Dedifferentiated amniotic fluid mesenchymal stem cell (primary cell): ENCODE results near the gene KLK1.
"Not testable (repeated sequence)": the region's sequence is repeated elsewhere in the genome, so short reads cannot be mapped to it uniquely, and the experiment has no call there.

Experiments
- DNase-seq: peaks from one replicate; pipeline ENCODE4 v3.0.0-alpha.2; 2016; ENCODE audit errors: extremely low spot score

KLK1 gene

DNA sequence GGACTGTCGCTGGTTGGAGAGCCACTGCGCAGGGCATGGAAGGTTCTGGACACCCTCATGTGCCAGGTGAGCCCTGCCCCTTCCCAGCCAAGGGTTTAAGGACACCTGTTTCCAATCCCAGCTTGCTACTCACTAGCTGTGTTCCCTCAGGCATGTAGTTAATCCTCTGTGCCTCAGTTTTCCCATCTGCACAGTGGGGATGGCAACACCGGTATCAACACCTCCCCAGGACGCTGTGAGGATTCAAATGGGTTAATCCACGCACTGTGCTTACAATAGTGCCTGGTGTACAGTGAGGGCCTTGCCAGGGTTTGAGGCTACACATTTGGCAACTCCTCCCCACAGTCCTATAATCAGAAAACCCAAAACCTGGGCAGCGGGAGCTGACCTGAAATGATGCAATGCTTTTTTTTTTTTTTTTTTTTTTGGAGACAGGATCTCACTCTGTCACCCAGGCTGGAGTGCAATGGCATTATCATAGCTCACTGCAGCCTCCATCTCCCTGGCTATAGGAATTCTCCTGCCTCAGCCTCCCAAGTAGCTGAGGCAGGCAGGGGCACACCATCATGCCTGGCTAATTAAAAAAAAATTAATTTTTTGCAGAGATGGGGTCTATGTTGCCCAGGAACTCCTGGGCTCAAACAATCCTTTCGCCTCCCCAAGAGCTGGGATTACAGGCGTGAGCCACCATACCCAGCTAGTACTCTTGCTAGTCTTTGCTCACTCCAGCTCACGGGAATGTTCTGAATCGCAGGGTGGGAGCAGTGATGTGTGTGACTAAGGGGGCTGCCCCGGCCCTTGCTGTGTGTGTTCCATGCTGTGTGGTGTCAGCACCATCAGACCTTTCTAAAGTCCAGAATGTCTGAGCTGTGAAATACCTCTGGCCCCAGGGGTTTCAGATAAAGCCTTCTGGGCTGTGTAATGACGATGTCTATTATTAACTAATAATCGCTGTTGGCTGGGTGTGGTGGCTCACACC, 31.0 kb downstream of the KLK1 start:
- no peak for DNase-seq

DNA sequence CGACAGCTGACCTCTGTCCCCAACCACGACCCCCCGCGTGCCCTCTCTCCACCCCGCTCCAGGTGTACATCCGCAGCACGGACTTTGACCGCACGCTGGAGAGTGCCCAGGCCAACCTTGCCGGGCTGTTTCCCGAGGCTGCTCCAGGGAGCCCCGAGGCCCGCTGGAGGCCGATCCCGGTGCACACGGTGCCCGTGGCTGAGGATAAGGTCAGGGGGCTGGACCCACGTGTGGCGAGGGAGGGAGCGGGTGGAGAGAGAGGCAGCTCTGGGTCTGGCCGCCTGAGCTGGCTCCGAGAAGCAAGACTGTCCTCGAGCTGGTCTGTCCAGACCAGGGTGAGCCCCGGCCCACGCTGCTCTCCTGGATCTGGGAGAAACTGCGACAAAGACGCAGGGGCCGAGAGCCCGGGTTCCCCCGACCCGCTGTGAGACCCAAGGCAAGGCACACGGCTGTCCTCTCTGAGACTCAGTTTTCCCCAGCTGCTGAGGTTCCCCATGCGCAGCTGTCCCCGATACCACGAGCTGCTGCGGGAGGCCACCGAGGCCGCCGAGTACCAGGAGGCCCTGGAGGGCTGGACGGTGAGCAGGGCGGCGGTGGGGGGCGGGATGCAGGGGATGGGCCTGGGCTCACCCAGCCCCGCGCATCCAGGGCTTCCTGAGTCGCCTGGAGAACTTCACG, 31.9 kb downstream of the KLK1 start:
- no peak for DNase-seq

DNA sequence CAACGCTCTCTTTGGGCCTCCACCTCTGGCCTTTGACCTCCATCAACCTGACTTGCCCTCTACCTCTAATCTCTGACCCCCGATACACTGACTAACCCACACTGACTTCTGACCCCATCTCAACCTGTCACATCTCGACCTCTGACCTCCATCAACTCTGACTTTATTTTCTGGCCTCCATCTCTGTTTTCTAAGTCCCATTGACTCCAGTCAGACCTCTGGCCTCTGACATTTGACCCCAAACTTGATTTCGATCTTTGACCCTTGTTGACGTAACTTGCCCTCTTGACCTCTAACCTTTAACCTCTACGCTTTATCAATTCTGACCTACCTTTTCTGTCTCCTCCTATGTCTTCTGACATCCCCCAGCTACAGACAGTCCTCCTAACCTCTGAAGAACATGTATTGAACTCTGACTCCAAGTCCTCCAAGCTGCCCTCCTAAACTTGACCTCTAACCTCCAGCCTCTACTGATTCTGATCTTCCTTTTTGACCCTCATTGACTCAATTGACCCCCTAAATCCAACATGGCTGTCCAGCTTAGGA, 32.6 kb downstream of the KLK1 start:
- DNase-seq: no peak

DNA sequence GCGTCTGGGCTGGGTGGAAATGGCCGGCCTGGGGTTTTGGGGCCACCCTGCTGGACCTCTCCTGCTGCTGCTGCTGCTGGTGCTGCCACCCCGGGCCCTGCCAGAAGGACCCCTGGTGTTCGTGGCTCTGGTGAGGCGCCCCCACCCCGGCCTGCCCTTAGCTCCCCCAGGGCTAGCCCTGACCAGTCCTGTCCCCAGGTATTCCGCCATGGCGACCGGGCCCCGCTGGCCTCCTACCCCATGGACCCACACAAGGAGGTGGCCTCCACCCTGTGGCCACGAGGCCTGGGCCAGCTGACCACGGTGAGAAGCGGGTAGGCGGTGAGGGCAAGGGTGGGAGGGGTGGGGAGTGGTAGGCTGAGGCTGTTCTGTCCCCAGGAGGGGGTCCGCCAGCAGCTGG, 33.2 kb downstream of the KLK1 start, which contains the start of gene ACP4:
ACP4 (plus strand) TSS at position 20 of the 400 bp plus-strand sequence; CDS start at position 20, 0 bp downstream.
- DNase-seq: no peak

DNA sequence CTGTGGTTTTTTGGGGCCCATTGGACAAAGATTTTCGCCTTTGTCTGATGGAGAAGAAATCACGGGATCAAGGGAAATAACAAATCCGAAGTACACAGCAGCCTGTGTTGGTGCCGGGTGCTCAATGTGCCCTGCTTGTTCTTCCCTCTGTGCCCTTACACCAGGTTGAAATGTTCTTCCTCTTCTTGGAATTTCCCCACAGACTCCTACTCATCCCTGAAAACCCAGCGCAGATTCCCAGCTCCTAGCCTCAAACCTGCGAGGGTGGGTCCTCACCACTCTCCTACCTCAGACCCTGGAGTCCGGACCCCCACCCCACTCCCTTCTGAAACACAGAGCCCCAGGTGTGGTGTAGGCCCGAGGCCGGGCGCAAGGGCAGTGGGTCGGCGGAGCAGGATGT, 38.3 kb downstream of the KLK1 start:
- DNase-seq: no peak

DNA sequence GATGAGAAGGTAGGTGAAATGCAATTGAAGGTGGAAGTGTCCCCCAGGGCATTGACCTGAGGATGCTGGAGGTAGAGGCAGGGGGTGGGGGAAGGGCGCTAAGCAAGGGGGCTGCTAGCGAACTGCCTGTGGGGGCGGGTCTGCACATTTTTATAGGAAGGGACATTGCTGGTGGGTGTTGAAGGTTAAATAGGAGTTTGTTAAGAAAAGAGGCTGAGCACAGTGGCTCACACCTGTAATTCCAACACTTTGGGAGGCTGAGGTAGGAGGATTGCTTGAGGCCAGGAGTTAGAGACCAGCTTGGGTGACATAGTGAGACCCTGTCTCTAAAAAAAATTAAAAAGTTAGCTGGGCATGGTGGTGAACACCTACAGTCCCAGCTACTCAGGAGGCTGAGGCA, 38.9 kb downstream of the KLK1 start:
- DNase-seq: no peak

DNA sequence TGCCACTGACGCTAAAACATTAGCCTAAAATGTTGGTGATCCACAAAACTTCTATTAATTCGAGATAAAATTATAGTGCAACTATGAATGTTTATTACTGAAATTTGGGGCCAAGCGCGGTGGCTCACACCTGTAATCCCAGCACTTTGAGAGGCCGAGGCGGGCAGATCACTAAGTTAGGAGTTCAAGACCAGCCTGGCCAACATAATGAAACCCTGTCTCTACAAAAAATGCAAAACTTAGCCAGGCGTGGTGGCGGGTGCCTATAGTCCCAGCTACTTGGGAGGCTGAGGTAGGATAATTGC, 39.8 kb downstream of the KLK1 start:
- DNase-seq: not testable (repeated sequence)

DNA sequence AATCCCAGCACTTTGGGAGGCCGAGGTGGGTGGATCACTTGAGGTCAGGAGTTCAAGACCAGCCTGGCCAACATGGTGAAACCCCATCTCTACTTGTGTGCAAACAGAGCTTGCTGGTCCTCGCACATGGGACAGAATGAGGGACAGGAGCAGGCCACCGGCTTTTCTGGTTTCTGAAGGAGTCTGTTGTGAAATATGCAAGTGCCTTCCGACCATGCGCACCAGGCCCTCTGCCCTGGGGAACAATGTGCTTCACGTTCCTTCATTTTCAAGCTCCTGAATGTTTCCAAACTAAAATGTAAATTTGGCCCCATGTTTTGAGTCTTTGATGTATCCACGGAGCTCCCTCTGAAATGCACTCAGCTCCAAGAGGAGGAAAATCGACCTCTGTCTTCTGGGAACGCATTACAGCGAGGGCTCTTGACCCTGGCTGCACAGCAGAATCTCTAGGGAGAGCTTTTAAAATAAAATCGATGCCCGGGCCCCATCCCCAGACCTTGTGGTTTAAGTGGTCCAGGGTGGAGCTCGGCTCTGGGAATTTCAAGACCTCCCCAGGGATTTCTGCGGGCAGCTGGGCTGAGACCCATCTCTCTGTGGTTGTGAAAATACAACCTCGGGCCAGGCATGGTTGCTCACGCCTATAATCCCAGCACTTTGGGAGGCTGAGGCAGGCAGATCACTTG, 42.7 kb downstream of the KLK1 start:
- no peak for DNase-seq

DNA sequence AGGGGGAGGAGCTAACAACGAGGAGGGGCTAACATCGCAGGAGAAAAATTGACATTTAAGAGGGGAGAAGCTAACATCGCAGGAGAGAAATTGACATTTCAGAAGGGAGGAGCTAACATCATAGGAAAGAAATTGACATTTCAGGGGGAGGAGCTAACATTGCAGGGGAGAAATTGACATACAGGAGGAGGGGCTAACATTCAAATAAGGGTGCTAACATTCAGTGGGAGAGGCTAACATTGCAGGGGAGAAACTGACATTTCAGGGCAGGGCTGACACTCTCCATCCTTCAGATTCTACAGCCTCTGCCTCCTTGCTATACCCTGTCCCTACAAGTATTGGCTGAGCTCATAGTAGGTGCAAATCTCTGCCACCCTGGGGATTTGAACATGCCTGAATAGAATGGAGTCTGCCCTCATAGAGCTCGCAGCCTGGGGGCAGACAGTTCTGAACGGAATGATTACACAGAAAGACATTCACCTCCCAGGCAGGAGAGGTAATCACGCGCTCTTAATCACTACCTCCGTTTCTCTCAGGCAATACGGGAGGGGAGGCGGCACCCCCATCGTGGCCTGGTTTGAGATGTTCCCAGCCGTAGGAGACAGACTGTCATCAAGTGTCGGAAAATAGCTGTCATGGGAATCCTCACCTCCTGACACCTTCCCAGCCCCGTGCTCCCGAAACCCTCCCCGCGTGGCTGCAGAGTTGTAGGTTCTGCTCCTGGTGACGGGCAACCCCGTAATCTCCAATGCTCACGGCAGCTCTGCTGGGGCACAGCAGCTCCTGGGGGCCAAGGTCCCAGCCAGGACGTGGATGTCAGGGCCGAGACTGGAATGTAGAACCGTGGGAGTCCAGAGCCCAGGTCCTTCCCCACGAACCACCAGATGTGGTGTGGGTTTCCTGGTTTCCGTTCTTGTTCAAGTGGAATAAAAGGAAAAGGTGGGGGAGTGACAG, 43.8 kb downstream of the KLK1 start:
- DNase-seq: no peak

DNA sequence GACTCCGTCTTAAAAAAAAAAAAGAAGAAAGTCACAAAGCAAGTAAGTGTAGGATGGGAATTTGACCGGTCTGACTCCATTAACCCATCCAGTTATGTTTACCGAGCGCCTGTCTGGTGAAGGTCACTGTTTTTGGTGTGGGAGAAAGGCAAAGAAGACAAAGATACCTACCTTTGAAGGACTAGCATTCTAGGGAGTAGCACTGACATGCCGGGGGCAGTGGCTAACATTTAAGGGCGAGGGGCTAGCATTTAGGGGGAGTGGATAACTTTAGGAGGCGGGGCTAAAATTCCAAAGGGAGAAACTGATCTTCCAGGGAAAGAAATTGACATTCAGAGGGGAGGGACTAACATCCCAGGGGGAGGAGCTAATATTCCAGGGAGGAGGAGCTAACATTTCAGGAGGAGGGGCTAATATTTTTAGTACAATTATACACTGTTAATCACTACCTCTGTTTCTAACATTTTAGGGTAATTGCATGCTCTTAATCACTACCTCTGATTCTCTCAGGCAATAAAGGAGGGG, 44.6 kb downstream of the KLK1 start:
- no peak for DNase-seq

DNA sequence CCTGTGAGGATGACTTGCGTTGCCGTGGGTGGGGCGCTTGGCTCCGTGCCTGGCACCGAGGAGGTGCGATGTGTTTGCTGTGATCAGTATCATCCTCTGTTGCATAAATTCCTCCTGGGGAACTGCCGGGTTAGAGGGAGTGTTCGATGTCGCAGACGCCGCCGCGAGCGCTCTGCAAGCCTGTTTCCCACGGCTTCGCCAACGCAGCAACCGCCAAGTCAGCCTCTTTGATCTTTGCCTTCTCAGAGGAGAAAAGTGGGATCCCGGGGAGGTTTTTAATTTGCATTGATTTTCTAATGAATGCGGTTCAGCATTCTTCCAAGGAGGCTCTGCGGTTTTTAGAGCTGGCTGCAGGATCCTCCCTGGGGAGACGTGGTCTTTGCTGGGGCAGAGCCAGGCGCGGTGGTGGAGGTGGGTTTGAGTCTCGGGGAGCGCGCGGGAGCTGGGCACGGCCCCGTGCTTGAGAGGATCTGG, 45.7 kb downstream of the KLK1 start:
- DNase-seq: no peak

DNA sequence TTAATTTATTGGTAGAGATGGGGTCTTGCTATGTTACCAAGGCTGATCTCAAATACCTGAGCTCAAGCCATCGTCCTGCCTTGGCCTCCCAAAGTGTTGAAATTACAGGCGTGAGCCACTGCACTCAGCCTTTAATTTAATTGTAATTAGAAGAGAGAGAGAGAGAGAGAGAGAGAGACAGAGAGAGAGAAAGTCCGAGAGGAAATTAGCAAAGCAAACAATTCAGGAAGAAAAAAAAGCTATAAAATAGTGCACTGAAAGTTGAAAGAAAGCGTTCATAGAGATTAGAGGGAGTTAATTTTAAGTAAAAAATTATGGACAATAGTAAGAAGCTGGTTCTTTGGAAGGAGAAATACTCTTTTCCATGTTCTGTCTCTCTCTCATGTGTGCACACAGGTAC, 46.3 kb downstream of the KLK1 start:
- DNase-seq: no peak

DNA sequence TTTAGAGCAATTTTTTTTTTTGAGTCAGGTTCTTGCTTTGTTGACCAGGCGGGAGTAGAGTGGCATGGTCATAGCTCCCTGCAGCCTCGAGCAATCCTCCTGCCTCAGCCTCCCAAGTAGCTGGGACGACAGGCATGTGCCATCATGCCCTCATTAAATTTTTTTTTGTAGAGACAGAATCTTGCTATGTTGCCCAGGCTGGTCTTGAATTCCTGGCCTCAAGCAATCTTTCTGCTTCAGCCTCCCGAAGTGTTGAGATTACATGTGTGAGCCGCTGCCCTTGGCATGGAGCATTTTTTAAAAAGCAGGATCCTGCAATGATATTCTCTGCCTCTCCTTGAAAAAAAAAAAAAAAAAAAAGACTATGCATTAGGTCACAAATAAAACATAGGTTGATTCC, 47.5 kb downstream of the KLK1 start:
- DNase-seq: no peak

DNA sequence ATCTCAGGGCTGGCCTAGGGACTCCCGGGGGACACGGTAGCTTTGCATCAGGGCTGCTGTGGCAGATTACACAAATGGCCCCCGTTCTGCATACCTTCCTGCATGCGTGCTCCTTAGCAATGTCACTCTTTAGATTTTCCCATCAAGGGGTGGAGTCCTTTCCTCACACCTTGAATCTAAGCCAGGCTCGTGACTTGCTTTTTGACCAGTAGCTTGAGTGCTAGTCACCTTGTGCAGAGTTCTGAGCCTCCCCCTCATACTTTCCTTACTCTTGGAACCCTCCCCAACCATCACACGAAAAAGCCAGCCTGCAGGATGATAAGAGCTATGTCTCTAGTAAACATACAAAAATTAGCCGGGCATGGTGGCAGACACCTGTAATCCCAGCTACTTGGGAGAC, 50.1 kb downstream of the KLK1 start:
- DNase-seq: not testable (repeated sequence)

DNA sequence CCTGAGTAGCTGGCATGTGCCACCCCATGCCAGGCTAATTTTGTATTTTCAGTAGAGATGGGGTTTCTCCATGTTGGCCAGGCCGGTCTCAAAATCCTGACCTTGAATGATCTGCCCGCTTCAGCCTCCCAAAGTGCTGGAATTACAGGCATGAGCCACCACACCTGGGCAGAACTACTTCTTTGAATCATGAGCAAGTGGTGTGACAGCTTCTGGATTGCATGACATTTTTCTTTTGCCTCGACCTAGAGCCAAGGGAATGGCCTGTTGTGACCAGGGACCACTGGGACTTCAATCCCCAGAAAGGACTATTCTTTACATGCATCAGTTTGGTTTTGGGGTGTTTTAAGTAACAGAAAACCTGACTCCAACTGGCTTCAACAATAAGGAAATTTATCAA, 50.7 kb downstream of the KLK1 start:
- DNase-seq: not testable (repeated sequence)

DNA sequence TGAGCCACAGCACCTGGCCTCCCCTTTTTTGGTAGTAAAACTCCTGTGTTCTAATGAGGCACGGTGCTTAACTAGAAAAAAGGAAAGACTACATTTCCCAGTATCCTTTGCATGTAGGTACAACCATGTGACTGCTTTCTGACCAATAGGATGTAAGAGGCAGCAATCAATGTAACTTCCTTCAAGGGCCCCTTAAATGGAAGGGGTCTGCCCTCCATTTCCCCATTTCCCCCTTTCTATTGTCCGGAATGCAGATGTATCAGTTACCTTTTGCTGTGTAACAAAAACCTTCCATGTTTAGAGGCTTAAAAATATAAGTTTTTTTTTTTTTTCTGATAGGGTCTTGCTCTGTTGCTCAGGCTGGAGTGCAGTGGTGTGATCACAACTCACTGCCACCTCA, 51.1 kb downstream of the KLK1 start:
- no peak for DNase-seq

DNA sequence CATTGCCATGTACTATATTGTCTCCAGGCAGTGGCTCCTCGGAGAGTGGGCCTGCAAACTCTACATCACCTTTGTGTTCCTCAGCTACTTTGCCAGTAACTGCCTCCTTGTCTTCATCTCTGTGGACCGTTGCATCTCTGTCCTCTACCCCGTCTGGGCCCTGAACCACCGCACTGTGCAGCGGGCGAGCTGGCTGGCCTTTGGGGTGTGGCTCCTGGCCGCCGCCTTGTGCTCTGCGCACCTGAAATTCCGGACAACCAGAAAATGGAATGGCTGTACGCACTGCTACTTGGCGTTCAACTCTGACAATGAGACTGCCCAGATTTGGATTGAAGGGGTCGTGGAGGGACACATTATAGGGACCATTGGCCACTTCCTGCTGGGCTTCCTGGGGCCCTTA, 52.7 kb downstream of the KLK1 start:
- no peak for DNase-seq

DNA sequence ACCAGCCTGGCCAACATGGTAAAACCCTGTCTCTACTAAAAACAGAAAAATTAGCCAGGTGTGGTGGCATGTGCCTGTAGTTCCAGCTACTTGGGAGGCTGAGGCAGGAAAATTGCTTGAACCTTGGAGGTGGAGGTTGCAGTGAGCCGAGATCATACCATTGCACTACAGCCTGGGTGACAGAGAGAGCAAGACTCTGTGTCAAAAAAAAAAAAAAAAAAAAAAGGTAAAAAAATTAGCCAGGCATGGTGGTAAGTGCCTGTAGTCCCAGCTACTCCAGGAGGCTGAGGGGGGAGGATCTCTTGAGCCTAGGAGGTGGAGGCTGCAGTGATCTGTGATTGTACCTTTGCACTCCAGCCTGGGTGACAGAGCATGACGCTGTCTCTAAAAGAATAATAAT, 53.4 kb downstream of the KLK1 start, which contains the start of gene GPR32:
GPR32 (plus strand) TSS at position 301 of the 400 bp plus-strand sequence. CDS start 137 bp downstream, outside the sequence.
- DNase-seq: not testable (repeated sequence)
